ENCODE results near the gene PDGFA. TPM values are rescaled to one million over a fixed set of nuclear protein-coding genes. Genes with fewer than 3 reads are reported as not detected.

The PDGFA gene
- total RNA-seq, 1 experiment from 2014 or later, result 35.8 TPM

DNA sequence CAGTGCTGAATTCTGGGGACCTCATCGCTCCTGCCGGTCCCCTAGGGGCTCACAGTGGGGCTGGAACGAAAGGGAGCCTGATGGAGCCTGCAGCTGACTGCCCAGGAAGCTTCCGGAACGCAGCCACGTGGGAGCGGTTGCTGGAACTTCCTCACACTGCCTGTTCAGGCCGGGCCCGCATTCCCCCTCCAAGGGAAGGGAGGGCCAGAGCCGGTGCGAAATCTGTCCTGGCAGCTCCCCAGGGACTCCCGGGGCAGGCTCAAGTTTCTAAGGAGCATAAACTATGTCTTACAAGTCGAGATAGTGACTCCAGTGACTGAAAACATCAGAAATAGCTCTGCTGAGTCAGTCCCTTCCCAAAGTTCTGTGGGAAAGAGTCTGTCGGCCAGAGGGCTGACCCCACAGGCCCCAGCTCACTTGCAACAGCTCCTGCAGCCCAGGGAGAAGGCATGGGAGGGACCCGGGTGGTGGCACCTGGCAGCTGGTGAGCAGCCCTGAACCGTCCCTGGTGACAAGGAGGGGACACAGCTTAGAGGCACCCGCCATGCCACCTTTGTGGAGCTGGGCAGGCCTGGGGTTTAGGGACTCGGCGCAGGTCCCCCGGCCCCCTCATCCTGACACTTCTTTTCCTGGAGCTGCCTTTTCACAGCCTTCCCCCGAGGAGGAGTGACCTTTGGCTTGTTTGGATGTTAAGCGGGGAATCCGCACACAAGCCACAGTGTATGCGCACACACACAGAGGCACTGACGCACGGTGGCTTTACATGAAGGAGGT, 47.6 kb downstream of the PDGFA start:
- Mint-ChIP-seq H3K27me3 (ENCODE audit: low read depth) (peaks cover 7% of the 10 kb centered on the region), H3K4me1 (no peaks in the 10 kb centered on the region), H3K9me3 (peaks cover 13 to 18% of the 10 kb centered on the region in 2 experiments), H3K27ac (no peak overlapping the region), H3K4me3 (no peak overlapping the region), H3K36me3 (ENCODE audit: insufficient read depth in 1 of 3, low read depth in 3 of 3) (peaks cover 10 to 13% (median 11%) of the 10 kb centered on the region in 3 experiments)
- Histone ChIP-seq H3K4ac (ENCODE audit: low read depth, low read length) (no peak overlapping the region), H3K9ac (ENCODE audit: extremely low read depth, insufficient read length, low read length) (no peak overlapping the region), H3T11ph (ENCODE audit: low read length) (no peak overlapping the region), H2AFZ (ENCODE audit: low read length) (no peak overlapping the region), H2BK5ac (ENCODE audit: insufficient read length, low read length) (no peak overlapping the region), H3K27ac (ENCODE audit: insufficient read length, low read depth, low read length) (no peak overlapping the region), H2BK12ac (ENCODE audit: insufficient read length, low read depth, low read length) (no peak overlapping the region), H3K18ac (ENCODE audit: insufficient read length, low read depth, low read length) (no peak overlapping the region), H4K8ac (replicated peaks; ENCODE audit: insufficient read length, low read depth, low read length) (no peak overlapping the region), H4K91ac (ENCODE audit: insufficient read length, low read depth, low read length) (no peak overlapping the region), H3K23ac (ENCODE audit: insufficient read length, low read depth, low read length) (no peak overlapping the region), H3K79me2 (ENCODE audit: insufficient read depth, low read length) (no peaks in the 10 kb centered on the region), H4K5ac (ENCODE audit: insufficient read length, low read depth, low read length) (no peak overlapping the region), H3K27me3 (ENCODE audit: insufficient read depth, low read length) (no peaks in the 10 kb centered on the region), H2AK5ac (ENCODE audit: insufficient read length, low read length) (no peak overlapping the region), H3K79me1 (ENCODE audit: insufficient read depth, low read depth, low read length, poor library complexity, severe bottlenecking) (no peaks in the 10 kb centered on the region), H3K9me3 (ENCODE audit: control insufficient read depth, low read depth, low read length) (no peaks in the 10 kb centered on the region), H2BK120ac (ENCODE audit: low read depth, low read length, poor library complexity, severe bottlenecking) (no peak overlapping the region), H3K56ac (ENCODE audit: insufficient read length, low read depth, low read length) (no peak overlapping the region), H3K4me1 (ENCODE audit: insufficient read depth, low read length) (no peaks in the 10 kb centered on the region), H2BK20ac (ENCODE audit: low read depth, low read length, poor library complexity, severe bottlenecking) (no peak overlapping the region), H3K14ac (ENCODE audit: insufficient read depth, low read length) (no peak overlapping the region), H2BK15ac (ENCODE audit: low read depth, low read length) (no peak overlapping the region), H4K20me1 (ENCODE audit: control insufficient read depth, insufficient read depth, insufficient read length) (peaks cover 2% of the 10 kb centered on the region), H3K4me2 (ENCODE audit: insufficient read depth, insufficient read length, low read length) (no peak overlapping the region), H3K23me2 (ENCODE audit: insufficient read length, low read depth, low read length, poor library complexity, severe bottlenecking) (no peaks in the 10 kb centered on the region)
- TF ChIP-seq, protein P1, sequence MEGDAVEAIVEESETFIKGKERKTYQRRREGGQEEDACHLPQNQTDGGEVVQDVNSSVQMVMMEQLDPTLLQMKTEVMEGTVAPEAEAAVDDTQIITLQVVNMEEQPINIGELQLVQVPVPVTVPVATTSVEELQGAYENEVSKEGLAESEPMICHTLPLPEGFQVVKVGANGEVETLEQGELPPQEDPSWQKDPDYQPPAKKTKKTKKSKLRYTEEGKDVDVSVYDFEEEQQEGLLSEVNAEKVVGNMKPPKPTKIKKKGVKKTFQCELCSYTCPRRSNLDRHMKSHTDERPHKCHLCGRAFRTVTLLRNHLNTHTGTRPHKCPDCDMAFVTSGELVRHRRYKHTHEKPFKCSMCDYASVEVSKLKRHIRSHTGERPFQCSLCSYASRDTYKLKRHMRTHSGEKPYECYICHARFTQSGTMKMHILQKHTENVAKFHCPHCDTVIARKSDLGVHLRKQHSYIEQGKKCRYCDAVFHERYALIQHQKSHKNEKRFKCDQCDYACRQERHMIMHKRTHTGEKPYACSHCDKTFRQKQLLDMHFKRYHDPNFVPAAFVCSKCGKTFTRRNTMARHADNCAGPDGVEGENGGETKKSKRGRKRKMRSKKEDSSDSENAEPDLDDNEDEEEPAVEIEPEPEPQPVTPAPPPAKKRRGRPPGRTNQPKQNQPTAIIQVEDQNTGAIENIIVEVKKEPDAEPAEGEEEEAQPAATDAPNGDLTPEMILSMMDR (conservative IDR thresholded peaks at IDR 0.05), result no peak
- WGBS (ENCODE audit: extremely low coverage, insufficient read length, low lambda C conversion rate), result no CpG with 5 or more reads among the region's 26 CpGs
- no peak for DNase-seq

All from H9 (cell line).